ENCODE data around the gene CASKIN1.

Gene CASKIN1

GRCh38 chr16:2216330-2216729 is 19.9 kb upstream of the CASKIN1 start:
- DNase-seq (ENCODE audit: low read depth in 1 of 2, low spot score in 1 of 2), result no peak
- Histone ChIP-seq H3K27ac (replicated peaks) (no peak overlapping the region; the same call in 1 of the 2 replicates), H3K4me3 (replicated peaks; ENCODE audit: insufficient read depth, low read length) (no peak overlapping the region), H3K27me3 (ENCODE audit: insufficient read depth, poor library complexity, severe bottlenecking) (no peaks in the 10 kb centered on the region)
- TF ChIP-seq POLR2AphosphoS5 (IDR thresholded peaks at IDR 0.05; ENCODE audit: low read depth) (no peak), SPI1 (IDR thresholded peaks at IDR 0.05; ENCODE audit: borderline replicate concordance, low read depth) (no peak), GABPA (IDR thresholded peaks at IDR 0.05; ENCODE audit: low read depth) (no peak), CTCF (IDR thresholded peaks at IDR 0.05; ENCODE audit: insufficient read depth, low read length) (no peak), REST (IDR thresholded peaks at IDR 0.05; ENCODE audit: insufficient replicate concordance, low read depth) (no peak)

- peak within 1 kb of the TSS; percentile 88 for H3K27ac ChIP-seq (replicated peaks)
These were observed 18.2 kb upstream of the CASKIN1 start, which contains the start of gene PGP for GRCh38 chr16:2214719-2214968. TSS of gene PGP (minus strand) at chr16:2214840. CDS start at chr16:2214777, 63 bp downstream.

GRCh38 chr16:2213817-2214718 is 17.7 kb upstream of the CASKIN1 start:
- Histone ChIP-seq H3K27ac (replicated peaks) (peak overlapping the region; percentile 60), H3K27me3 (ENCODE audit: insufficient read depth, poor library complexity, severe bottlenecking) (no peaks in the 10 kb centered on the region), H3K4me3 (replicated peaks; ENCODE audit: insufficient read depth, low read length) (peak overlapping the region; percentile 87)
- TF ChIP-seq CTCF (IDR thresholded peaks at IDR 0.05; ENCODE audit: insufficient read depth, low read length), result no peak
- no peak for TF ChIP-seq POLR2AphosphoS5 (IDR thresholded peaks at IDR 0.05; ENCODE audit: low read depth)
- TF ChIP-seq REST (IDR thresholded peaks at IDR 0.05; ENCODE audit: insufficient replicate concordance, low read depth), result no peak
- TF ChIP-seq SPI1 (IDR thresholded peaks at IDR 0.05; ENCODE audit: borderline replicate concordance, low read depth), result no peak
- TF ChIP-seq GABPA (IDR thresholded peaks at IDR 0.05; ENCODE audit: low read depth), result no peak
- peak in 1 of 2 experiments; percentile 65 for DNase-seq (ENCODE audit: low read depth in 1 of 2, low spot score in 1 of 2)

More at GRCh38 chr16:2214719-2214968, 18.2 kb upstream of the CASKIN1 start, which contains the start of gene PGP:
- peak within 1 kb of the TSS; percentile 87 for H3K4me3 ChIP-seq (replicated peaks; ENCODE audit: insufficient read depth, low read length)
- no peak for DNase-seq (ENCODE audit: low read depth in 1 of 2, low spot score in 1 of 2)
- H3K27me3 ChIP-seq (ENCODE audit: insufficient read depth, poor library complexity, severe bottlenecking), result no peaks in the 10 kb centered on the region
- no peak for TF ChIP-seq REST (IDR thresholded peaks at IDR 0.05; ENCODE audit: insufficient replicate concordance, low read depth)
- TF ChIP-seq GABPA (IDR thresholded peaks at IDR 0.05; ENCODE audit: low read depth), result no peak
